ENCODE measurements around the gene ABLIM2. TPM values are rescaled to one million over a fixed set of nuclear protein-coding genes. Genes with fewer than 3 reads are reported as not detected.

Gene ABLIM2
- polyA plus RNA-seq, 2 of the 4 experiments (the other 2 are of a cell fraction), result 0.21 to 0.40 TPM

DNA sequence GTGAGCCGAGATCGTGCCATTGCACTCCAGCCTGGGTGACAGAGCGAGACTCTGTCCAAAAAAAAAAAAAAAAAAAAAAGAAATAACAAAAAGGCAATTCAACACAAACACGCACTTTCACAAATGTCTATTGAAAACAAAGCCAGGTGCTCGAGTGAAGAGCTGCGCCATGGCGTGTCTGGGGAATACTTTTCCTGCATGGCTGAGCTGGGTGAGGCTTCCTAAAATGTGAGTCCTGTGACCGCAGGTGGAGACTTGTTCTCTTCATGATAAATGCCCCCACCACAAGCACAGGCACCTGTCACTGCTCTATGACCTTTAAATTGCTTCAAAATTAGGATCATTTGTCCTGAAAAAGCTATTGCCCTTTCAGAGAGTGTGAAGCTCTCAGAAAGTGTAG lies 4.0 kb upstream of the ABLIM2 start (continued):
- no peak for TF ChIP-seq ELK1 (IDR thresholded peaks at IDR 0.05; ENCODE audit: low read depth, low read length)
- TF ChIP-seq CBX8 (IDR thresholded peaks at IDR 0.05), result no peak
- TF ChIP-seq TP53 (CRISPR knock-in tag; IDR thresholded peaks at IDR 0.05), result no peak
- no peak for TF ChIP-seq HOXB13 (CRISPR knock-in tag; IDR thresholded peaks at IDR 0.05; ENCODE audit: low read depth)

DNA sequence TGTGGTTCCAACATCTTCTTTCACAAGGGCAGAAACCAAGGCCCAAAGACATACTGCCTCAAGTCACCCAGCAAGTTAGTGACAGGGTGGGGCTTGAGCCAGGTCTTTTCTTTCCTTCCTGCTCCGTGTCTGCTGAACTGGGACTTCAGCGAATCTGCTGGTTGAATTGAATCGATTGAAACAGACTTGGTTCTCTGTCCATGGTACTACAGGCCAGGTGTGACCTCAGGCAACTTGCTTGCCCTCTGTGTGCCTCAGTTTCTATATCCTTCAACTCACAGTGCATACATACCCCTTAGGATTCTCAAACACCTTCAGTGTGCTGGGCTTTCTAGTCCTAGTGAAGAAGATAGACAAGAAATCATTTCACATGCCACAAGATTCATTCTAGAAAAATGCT lies 2.0 kb upstream of the ABLIM2 start:
- FAIRE-seq, result no peak

GRCh38 chr4:8160233-8160560 lies 1.6 kb upstream of the ABLIM2 start:
- FAIRE-seq (no peak), DNase-seq (ENCODE audit: low read depth in 1 of 2, low spot score in 1 of 2) (no peak), ATAC-seq (no peak)
- TF ChIP-seq FOSL2 (IDR thresholded peaks at IDR 0.05) (no peak), FOSL2 (CRISPR knock-in tag; IDR thresholded peaks at IDR 0.05) (no peak), GATA3 (IDR thresholded peaks at IDR 0.05; ENCODE audit: borderline replicate concordance) (no peak), NPAS2 (CRISPR knock-in tag; IDR thresholded peaks at IDR 0.05; ENCODE audit: borderline replicate concordance) (no peak), HOXB5 (CRISPR knock-in tag; IDR thresholded peaks at IDR 0.05) (no peak), KDM1A (IDR thresholded peaks at IDR 0.05; ENCODE audit: low read depth) (no peak), ESRRA (IDR thresholded peaks at IDR 0.05; ENCODE audit: borderline replicate concordance, low read length) (no peak), NR3C1 (IDR thresholded peaks at IDR 0.05) (no peak), E2F6 (IDR thresholded peaks at IDR 0.05; ENCODE audit: borderline replicate concordance, low read depth) (no peak), KDM5A (IDR thresholded peaks at IDR 0.05) (no peak)
- H3K4me1 ChIP-seq, result peaks cover 3% of the 10 kb centered on the region; the same call in 1 of the 3 replicates
- 83% methylated on average over 2 of the region's 4 CpGs for WGBS (ENCODE audit: missing lambda C conversion rate)
- no peak overlapping the region for H3K27ac ChIP-seq
- no peak overlapping the region for H3K4me2 ChIP-seq
- no peak overlapping the region for H3K4me3 ChIP-seq
- ChIA-PET CTCF (interaction anchor here (2.7 kb wide), 1 partner anchor 16 kb away, joined by 11 read pairs; no protein-coding TSS in a partner anchor), POLR2A (no interaction called here)
- H3K9me3 ChIP-seq, result no peaks in the 10 kb centered on the region

More for the DNA sequence above, 2.0 kb upstream of the ABLIM2 start:
- Histone ChIP-seq H3K4me3 (no peak overlapping the region), H3K9me3 (no peaks in the 10 kb centered on the region), H3K4me1 (peaks cover 3% of the 10 kb centered on the region; the same call in 1 of the 3 replicates), H3K27ac (no peak overlapping the region), H3K4me2 (no peak overlapping the region)
- WGBS (ENCODE audit: missing lambda C conversion rate), result 92% methylated on average over 3 of the region's 3 CpGs
- DNase-seq (ENCODE audit: low read depth in 1 of 2, low spot score in 1 of 2) (no peak), ATAC-seq (no peak)
- CTCF ChIA-PET, result interaction anchor here (2.7 kb wide), 1 partner anchor 16 kb away, joined by 11 read pairs; no protein-coding TSS in a partner anchor
- TF ChIP-seq, protein P1, sequence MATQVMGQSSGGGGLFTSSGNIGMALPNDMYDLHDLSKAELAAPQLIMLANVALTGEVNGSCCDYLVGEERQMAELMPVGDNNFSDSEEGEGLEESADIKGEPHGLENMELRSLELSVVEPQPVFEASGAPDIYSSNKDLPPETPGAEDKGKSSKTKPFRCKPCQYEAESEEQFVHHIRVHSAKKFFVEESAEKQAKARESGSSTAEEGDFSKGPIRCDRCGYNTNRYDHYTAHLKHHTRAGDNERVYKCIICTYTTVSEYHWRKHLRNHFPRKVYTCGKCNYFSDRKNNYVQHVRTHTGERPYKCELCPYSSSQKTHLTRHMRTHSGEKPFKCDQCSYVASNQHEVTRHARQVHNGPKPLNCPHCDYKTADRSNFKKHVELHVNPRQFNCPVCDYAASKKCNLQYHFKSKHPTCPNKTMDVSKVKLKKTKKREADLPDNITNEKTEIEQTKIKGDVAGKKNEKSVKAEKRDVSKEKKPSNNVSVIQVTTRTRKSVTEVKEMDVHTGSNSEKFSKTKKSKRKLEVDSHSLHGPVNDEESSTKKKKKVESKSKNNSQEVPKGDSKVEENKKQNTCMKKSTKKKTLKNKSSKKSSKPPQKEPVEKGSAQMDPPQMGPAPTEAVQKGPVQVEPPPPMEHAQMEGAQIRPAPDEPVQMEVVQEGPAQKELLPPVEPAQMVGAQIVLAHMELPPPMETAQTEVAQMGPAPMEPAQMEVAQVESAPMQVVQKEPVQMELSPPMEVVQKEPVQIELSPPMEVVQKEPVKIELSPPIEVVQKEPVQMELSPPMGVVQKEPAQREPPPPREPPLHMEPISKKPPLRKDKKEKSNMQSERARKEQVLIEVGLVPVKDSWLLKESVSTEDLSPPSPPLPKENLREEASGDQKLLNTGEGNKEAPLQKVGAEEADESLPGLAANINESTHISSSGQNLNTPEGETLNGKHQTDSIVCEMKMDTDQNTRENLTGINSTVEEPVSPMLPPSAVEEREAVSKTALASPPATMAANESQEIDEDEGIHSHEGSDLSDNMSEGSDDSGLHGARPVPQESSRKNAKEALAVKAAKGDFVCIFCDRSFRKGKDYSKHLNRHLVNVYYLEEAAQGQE (IDR thresholded peaks at IDR 0.05), result peak; percentile 62; the same call in 1 of the 2 replicates
- no peak for TF ChIP-seq RAD21 (conservative IDR thresholded peaks at IDR 0.05 in 1 of 2, IDR thresholded peaks at IDR 0.05 in 1 of 2)
- POLR2A ChIA-PET, result no interaction called here
